Activated T-helper 17 cell treated with anti-CD3 and anti-CD28 coated beads, Interleukin-2, amount 50 U/mL, for 72 hours (primary cell): ENCODE results near the gene BAZ1B. TPM values are rescaled to one million over a fixed set of nuclear protein-coding genes. Genes with fewer than 3 reads are reported as not detected.

ENCODE experiments used
- ATAC-seq: fragments of 150-1000 bp; cut with Tn5 transposase; replicated peaks from 2 replicates; pipeline ENCODE4 v1.10.0; 2021; ENCODE audit warnings: mild to moderate bottlenecking, moderate library complexity
- H3K27ac Mint-ChIP-seq: one replicate; pipeline ENCODE4 v1.8.0; 2022; ENCODE audit warnings: mixed read lengths
- H3K27me3 Mint-ChIP-seq: one replicate; pipeline ENCODE4 v1.8.0; 2022; ENCODE audit warnings: mixed read lengths
- H3K36me3 Mint-ChIP-seq: one replicate; pipeline ENCODE4 v1.8.0; 2022; ENCODE audit warnings: low read depth, mild to moderate bottlenecking, mixed read lengths
- H3K4me1 Mint-ChIP-seq: one replicate; pipeline ENCODE4 v1.8.0; 2022; ENCODE audit warnings: mixed read lengths
- H3K4me3 Mint-ChIP-seq: one replicate; pipeline ENCODE4 v1.8.0; 2022; ENCODE audit warnings: mild to moderate bottlenecking, mixed read lengths
- H3K9me3 Mint-ChIP-seq: one replicate; pipeline ENCODE4 v1.8.0; 2022; ENCODE audit warnings: mixed read lengths
- total RNA-seq, 2 donors: library from RNA; stranded (reverse); gene quantifications; one replicate each; pipeline ENCODE4 v1.2.3, GENCODE V29; 2022

The BAZ1B gene
- total RNA-seq, 2 donors from 2014 or later = 59.7 to 102 TPM

GRCh38 chr7:73452999-73453635, 69.0 kb downstream of the BAZ1B start:
- Mint-ChIP-seq H3K27me3 (no peaks in the 10 kb centered on the region), H3K27ac (peak overlapping the region; percentile 60), H3K4me1 (peaks cover 5% of the 10 kb centered on the region), H3K9me3 (no peaks in the 10 kb centered on the region), H3K4me3 (no peak overlapping the region), H3K36me3 (peaks cover 99% of the 10 kb centered on the region)
- ATAC-seq = no peak

- ATAC-seq = no peak
- Mint-ChIP-seq H3K36me3 (peaks cover 99% of the 10 kb centered on the region), H3K27ac (no peak overlapping the region)
Observed at GRCh38 chr7:73451780-73452398, 70.2 kb downstream of the BAZ1B start.

GRCh38 chr7:73449422-73449821, 72.7 kb downstream of the BAZ1B start:
- ATAC-seq = no peak
- Mint-ChIP-seq H3K27me3 (no peaks in the 10 kb centered on the region), H3K36me3 (peaks cover 99% of the 10 kb centered on the region), H3K4me3 (no peak overlapping the region), H3K9me3 (no peaks in the 10 kb centered on the region), H3K27ac (no peak overlapping the region), H3K4me1 (peaks cover 10% of the 10 kb centered on the region)

More at GRCh38 chr7:73451780-73452398, 70.2 kb downstream of the BAZ1B start:
- H3K4me1 Mint-ChIP-seq = peaks cover 10% of the 10 kb centered on the region
- no peaks in the 10 kb centered on the region for H3K27me3 Mint-ChIP-seq
- no peaks in the 10 kb centered on the region for H3K9me3 Mint-ChIP-seq
- H3K4me3 Mint-ChIP-seq = no peak overlapping the region

- Mint-ChIP-seq H3K36me3 (peaks cover 99% of the 10 kb centered on the region), H3K4me1 (peaks cover 10% of the 10 kb centered on the region), H3K27me3 (no peaks in the 10 kb centered on the region), H3K27ac (no peak overlapping the region), H3K9me3 (no peaks in the 10 kb centered on the region), H3K4me3 (no peak overlapping the region)
- ATAC-seq = no peak
Observed at GRCh38 chr7:73448609-73449008, 73.5 kb downstream of the BAZ1B start.

GRCh38 chr7:73447121-73447733, 74.9 kb downstream of the BAZ1B start:
- no peak for ATAC-seq
- H3K27me3 Mint-ChIP-seq = no peaks in the 10 kb centered on the region
- H3K36me3 Mint-ChIP-seq = peaks cover 100% of the 10 kb centered on the region
- no peaks in the 10 kb centered on the region for H3K9me3 Mint-ChIP-seq
- peak overlapping the region; percentile 65 for H3K27ac Mint-ChIP-seq
- no peak overlapping the region for H3K4me3 Mint-ChIP-seq
- peaks cover 6% of the 10 kb centered on the region for H3K4me1 Mint-ChIP-seq

GRCh38 chr7:73446682-73447081, 75.4 kb downstream of the BAZ1B start:
- H3K4me1 Mint-ChIP-seq = peaks cover 6% of the 10 kb centered on the region
- H3K27ac Mint-ChIP-seq = peak overlapping the region; percentile 65
- H3K9me3 Mint-ChIP-seq = no peaks in the 10 kb centered on the region
- peaks cover 100% of the 10 kb centered on the region for H3K36me3 Mint-ChIP-seq
- no peaks in the 10 kb centered on the region for H3K27me3 Mint-ChIP-seq
- no peak for ATAC-seq
- no peak overlapping the region for H3K4me3 Mint-ChIP-seq

- Mint-ChIP-seq H3K36me3 (peaks cover 100% of the 10 kb centered on the region), H3K9me3 (no peaks in the 10 kb centered on the region), H3K27me3 (no peaks in the 10 kb centered on the region), H3K27ac (no peak overlapping the region), H3K4me3 (no peak overlapping the region), H3K4me1 (peaks cover 6% of the 10 kb centered on the region)
- ATAC-seq = no peak
Observed at GRCh38 chr7:73443548-73444255, 78.4 kb downstream of the BAZ1B start.

GRCh38 chr7:73442903-73443500, 79.1 kb downstream of the BAZ1B start:
- Mint-ChIP-seq H3K9me3 (no peaks in the 10 kb centered on the region), H3K27ac (peak overlapping the region; percentile 34), H3K36me3 (peaks cover 93% of the 10 kb centered on the region), H3K27me3 (no peaks in the 10 kb centered on the region), H3K4me1 (peaks cover 6% of the 10 kb centered on the region), H3K4me3 (no peak overlapping the region)
- no peak for ATAC-seq

GRCh38 chr7:73442222-73442902, 79.7 kb downstream of the BAZ1B start:
- peaks cover 5% of the 10 kb centered on the region for H3K4me1 Mint-ChIP-seq
- no peaks in the 10 kb centered on the region for H3K27me3 Mint-ChIP-seq
- ATAC-seq = no peak
- H3K9me3 Mint-ChIP-seq = no peaks in the 10 kb centered on the region
- H3K36me3 Mint-ChIP-seq = peaks cover 87% of the 10 kb centered on the region
- peak overlapping the region; percentile 34 for H3K27ac Mint-ChIP-seq
- H3K4me3 Mint-ChIP-seq = no peak overlapping the region

GRCh38 chr7:73439410-73439704, 82.7 kb downstream of the BAZ1B start:
- H3K27me3 Mint-ChIP-seq = no peaks in the 10 kb centered on the region
- H3K9me3 Mint-ChIP-seq = no peaks in the 10 kb centered on the region
- no peak overlapping the region for H3K4me3 Mint-ChIP-seq
- ATAC-seq = no peak
- H3K27ac Mint-ChIP-seq = no peak overlapping the region
- peaks cover 57% of the 10 kb centered on the region for H3K36me3 Mint-ChIP-seq
- no peaks in the 10 kb centered on the region for H3K4me1 Mint-ChIP-seq

- Mint-ChIP-seq H3K4me1 (no peaks in the 10 kb centered on the region), H3K36me3 (peaks cover 51% of the 10 kb centered on the region), H3K27me3 (no peaks in the 10 kb centered on the region), H3K27ac (no peak overlapping the region), H3K9me3 (no peaks in the 10 kb centered on the region), H3K4me3 (no peak overlapping the region)
- peak; percentile 5 for ATAC-seq
Observed at GRCh38 chr7:73438547-73439409, 83.3 kb downstream of the BAZ1B start.

GRCh38 chr7:73437621-73438416, 84.3 kb downstream of the BAZ1B start:
- Mint-ChIP-seq H3K27me3 (no peaks in the 10 kb centered on the region), H3K9me3 (no peaks in the 10 kb centered on the region), H3K4me1 (no peaks in the 10 kb centered on the region), H3K4me3 (no peak overlapping the region), H3K27ac (peak overlapping the region; percentile 48), H3K36me3 (peaks cover 42% of the 10 kb centered on the region)
- no peak for ATAC-seq

- no peak for ATAC-seq
- peaks cover 34% of the 10 kb centered on the region for H3K36me3 Mint-ChIP-seq
- no peaks in the 10 kb centered on the region for H3K9me3 Mint-ChIP-seq
- no peak overlapping the region for H3K4me3 Mint-ChIP-seq
- no peaks in the 10 kb centered on the region for H3K27me3 Mint-ChIP-seq
- H3K4me1 Mint-ChIP-seq = no peaks in the 10 kb centered on the region
- no peak overlapping the region for H3K27ac Mint-ChIP-seq
Observed at GRCh38 chr7:73437091-73437490, 85.0 kb downstream of the BAZ1B start.
